Measurements from ENCODE around the gene SH3RF2. TPM values are rescaled to one million over a fixed set of nuclear protein-coding genes. Genes with fewer than 3 reads are reported as not detected.

Gene SH3RF2
- total and polyA plus RNA-seq, 2 experiments from 2014 or later, result 38.3 to 43.1 TPM

- H3K9me3 ChIP-seq (ENCODE audit: low read depth), result no peaks in the 10 kb centered on the region
- no peak for TF ChIP-seq CTCF (IDR thresholded peaks at IDR 0.05; ENCODE audit: low read depth, low read length)
- no peak for DNase-seq (ENCODE audit: low read depth in 1 of 2, low spot score in 1 of 2)
- no peaks in the 10 kb centered on the region for H3K36me3 ChIP-seq
- H3K27ac ChIP-seq, result no peak overlapping the region
- no peaks in the 10 kb centered on the region for H3K27me3 ChIP-seq
- no peak overlapping the region for H3K4me3 ChIP-seq
- H3K4me1 ChIP-seq (ENCODE audit: low read depth), result peaks cover 44% of the 10 kb centered on the region
Measured at GRCh38 chr5:145942749-145943148, 6.4 kb downstream of the SH3RF2 start.

DNA sequence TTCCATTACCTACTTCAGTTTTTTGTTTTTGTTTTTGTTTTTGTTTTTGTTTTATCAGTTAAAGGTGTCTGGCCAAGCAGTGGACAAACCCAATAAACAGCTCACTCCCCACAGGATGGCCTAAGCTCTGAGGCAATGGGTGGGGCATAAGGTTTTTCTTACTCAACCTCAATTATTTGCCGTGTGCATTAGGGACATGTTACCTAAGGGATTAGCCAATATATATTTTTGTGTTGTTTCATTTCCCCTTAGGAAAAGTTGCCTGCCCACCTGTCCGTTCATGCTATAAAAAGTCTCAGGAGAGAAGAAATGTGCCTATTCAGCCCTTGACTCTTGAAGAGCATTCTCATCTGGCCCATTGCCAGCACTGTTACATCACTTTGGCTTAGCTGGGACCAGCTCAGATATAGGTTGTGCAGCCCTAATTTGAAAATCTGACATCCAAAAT, 7.3 kb downstream of the SH3RF2 start:
- no peak overlapping the region for H3K27ac ChIP-seq
- H3K4me1 ChIP-seq (ENCODE audit: low read depth), result peaks cover 35% of the 10 kb centered on the region
- no peaks in the 10 kb centered on the region for H3K36me3 ChIP-seq
- no peaks in the 10 kb centered on the region for H3K27me3 ChIP-seq
- DNase-seq (ENCODE audit: low read depth in 1 of 2, low spot score in 1 of 2), result peak; percentile 70 to 74
- H3K9me3 ChIP-seq (ENCODE audit: low read depth), result no peaks in the 10 kb centered on the region
- no peak overlapping the region for H3K4me3 ChIP-seq
- no peak for TF ChIP-seq CTCF (IDR thresholded peaks at IDR 0.05; ENCODE audit: low read depth, low read length)

DNA sequence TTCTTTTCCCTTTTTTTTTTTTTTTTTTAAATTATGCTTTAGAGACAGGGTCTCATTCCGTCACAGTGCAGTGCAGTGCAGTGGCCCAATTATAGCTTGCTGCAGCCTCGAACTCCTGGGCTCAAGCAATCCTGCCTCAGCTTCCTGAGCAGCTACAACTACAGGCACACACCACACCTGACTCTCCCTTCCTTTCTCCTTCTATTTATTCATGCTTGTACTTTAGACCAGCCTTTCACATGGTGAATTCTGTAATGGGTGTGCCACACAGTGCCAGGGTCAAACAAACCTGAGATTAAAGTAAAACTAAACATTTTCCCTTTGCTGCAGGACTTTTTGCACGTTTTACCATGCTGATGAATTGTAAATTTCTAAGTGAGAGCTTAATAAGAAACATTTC, 8.0 kb downstream of the SH3RF2 start:
- Histone ChIP-seq H3K36me3 (no peaks in the 10 kb centered on the region), H3K9me3 (ENCODE audit: low read depth) (no peaks in the 10 kb centered on the region), H3K4me3 (no peak overlapping the region), H3K27ac (no peak overlapping the region), H3K4me1 (ENCODE audit: low read depth) (peaks cover 34% of the 10 kb centered on the region), H3K27me3 (no peaks in the 10 kb centered on the region)
- no peak for DNase-seq (ENCODE audit: low read depth in 1 of 2, low spot score in 1 of 2)
- TF ChIP-seq CTCF (IDR thresholded peaks at IDR 0.05; ENCODE audit: low read depth, low read length), result no peak

DNA sequence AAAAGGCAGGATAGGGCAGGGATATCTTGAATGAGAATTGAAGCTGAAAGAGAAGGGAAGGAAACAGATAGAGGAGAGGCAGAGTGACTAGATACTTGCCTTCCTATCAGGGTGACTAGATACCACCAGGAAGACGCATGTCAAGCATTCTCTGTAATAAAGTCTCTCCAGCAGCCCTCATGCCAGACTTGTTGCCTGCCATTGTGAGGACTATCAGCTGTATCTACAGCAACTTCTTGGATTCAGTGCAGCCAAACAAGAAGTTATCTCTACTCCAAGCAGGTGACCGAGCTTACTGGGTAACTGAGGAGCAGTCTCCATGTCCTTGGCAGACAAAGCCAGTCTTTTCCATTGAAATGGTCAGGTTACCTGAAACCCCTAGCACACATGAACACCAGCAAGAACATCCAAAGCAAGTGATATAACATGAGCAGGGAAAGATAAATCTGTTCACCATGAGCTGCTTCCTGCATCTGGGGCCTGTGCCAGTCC, 9.3 kb downstream of the SH3RF2 start:
- Histone ChIP-seq H3K36me3 (no peaks in the 10 kb centered on the region), H3K9me3 (ENCODE audit: low read depth) (no peaks in the 10 kb centered on the region), H3K4me3 (no peak overlapping the region), H3K4me1 (ENCODE audit: low read depth) (peaks cover 38% of the 10 kb centered on the region), H3K27ac (peak overlapping the region; percentile 51), H3K27me3 (no peaks in the 10 kb centered on the region)
- no peak for TF ChIP-seq CTCF (IDR thresholded peaks at IDR 0.05; ENCODE audit: low read depth, low read length)
- no peak for DNase-seq (ENCODE audit: low read depth in 1 of 2, low spot score in 1 of 2)

- Histone ChIP-seq H3K4me1 (ENCODE audit: low read depth) (peaks cover 44% of the 10 kb centered on the region), H3K9me3 (ENCODE audit: low read depth) (no peaks in the 10 kb centered on the region), H3K27me3 (no peaks in the 10 kb centered on the region), H3K27ac (peak overlapping the region; percentile 51), H3K4me3 (no peak overlapping the region), H3K36me3 (no peaks in the 10 kb centered on the region)
- no peak for DNase-seq (ENCODE audit: low read depth in 1 of 2, low spot score in 1 of 2)
- no peak for TF ChIP-seq CTCF (IDR thresholded peaks at IDR 0.05; ENCODE audit: low read depth, low read length)
Measured at GRCh38 chr5:145946112-145946861, 9.9 kb downstream of the SH3RF2 start.
